Raji (cell line): ENCODE data around the gene EHD4.

Source experiments
- POLR2A ChIP-seq: IDR thresholded peaks from 2 replicates; pipeline ENCODE4 v1.6.1; 2011; ENCODE audit warnings: low read depth, low read length, control low read depth; ENCODE audit not compliant: insufficient read depth

The EHD4 gene

DNA sequence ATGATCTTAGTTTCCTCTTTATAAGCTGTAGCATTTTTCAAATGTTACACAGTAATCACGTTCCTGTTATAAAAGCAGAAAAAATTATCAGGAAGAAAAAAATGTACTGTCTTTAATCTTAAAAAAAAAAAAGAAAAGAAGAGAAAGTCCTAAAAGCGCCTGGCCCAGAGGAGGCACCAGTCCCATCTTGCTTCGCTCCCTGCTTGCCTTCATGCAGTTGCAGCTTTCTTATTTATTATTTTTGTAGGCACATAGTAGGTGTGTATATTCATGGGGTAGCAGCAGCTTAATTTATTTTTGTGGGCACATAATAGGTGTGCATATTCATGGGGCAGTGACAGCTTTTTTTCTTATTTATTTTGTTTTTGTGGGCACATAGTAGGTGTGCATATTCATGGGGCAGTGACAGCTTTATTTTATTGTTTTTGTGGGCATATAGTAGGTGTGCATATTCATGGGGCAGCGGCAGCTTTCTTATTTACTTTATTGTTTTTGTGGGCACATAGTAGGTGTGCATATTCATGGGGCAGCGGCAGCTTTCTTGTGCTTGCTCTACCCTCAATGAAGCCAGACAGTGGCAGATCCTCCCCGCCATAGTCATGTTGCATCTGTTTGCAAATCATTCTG lies 5.5 kb upstream of the EHD4 start:
- TF ChIP-seq POLR2A = no peak

DNA sequence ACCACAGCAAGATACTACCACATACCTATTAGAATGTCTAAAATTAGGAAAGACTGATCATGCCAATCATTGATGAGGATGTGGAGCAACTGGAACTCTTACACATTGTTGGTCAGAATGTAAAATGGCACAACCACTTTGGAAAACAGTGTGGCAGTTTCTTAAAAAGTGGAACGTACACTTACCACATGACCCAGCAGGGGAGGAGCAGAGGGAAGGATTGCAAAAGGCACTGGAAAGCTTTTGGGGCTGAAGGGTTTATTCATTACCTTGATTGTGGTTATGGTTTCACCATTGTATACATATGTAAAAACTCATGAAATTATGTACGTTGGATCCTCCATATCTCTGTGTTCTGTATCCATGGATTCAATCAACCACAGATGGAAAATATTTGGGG lies 3.3 kb upstream of the EHD4 start:
- no peak for TF ChIP-seq POLR2A

DNA sequence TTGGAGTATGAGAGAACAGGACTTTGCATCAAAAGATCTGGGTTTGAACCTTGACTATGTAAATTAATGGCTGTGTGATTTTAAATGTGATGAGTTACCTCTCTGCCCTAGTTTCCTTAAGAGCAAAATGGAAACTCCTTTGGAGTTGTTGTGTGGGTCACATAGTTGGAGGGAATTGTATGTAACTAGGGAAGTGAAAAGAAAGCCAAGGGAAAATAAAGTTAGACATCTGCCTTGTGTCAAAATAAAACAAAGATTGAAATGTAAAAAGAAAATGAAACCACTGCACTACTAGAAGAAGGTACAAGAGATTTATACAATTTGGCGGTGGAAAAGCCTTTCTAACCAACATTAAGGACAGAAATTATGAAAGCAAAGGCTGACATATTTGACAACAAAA lies 1.7 kb upstream of the EHD4 start:
- TF ChIP-seq POLR2A = no peak

DNA sequence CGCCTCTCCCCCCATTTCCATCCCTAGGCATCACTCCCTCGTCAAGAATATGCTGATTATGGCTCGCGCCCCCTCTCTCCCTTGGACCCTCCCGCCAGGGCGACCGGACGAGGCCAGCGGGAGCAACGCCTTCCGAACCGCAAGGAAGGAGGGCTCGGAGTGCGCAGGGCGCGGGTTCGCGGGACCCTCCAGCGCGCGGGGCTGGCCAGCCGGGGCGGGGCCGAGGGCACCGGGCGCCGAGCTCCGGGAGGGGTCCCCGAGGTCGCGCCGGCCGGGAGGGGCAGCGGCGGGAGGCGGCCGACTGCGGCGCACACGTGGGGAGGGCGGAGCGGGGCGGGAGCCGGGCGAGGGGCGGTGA lies 483 bp downstream of the EHD4 start:
- no peak for TF ChIP-seq POLR2A

DNA sequence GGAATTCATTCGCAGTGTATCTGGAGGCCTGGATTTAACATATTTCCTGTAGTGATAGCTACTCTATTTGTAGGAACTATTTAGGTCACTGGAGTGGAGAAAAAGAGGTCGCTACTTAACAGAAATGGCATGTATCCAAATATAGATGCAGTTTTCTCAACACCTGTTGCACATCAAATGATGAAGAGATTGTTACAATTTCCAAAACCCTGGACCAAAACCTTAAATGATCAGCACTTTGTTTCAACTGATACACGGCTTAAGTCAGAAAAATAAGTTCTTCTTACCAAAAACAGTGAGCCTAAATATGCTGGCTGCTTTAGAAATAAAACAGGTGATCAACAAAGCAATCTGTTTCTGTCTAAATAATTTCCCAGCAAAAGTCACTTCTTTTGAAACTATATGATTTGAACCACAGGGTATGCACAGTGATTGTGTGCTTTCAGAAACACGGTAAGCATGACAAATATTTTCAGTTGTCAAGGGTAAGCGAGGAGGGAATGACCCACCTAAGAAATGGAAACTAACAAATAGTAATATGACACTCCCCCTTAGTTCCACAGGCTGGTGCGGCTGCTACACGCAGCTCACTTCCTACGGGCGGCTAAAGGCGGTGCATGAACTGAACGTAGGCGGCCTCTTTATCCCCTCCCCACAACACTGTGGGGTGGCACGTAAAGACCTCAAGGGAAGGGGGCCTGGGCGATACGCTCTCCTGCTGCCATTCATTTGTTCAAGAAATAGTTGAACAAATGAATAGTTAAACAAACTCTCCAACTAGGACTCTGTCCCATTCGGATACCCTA lies 1.1 kb downstream of the EHD4 start:
- TF ChIP-seq POLR2A = no peak

DNA sequence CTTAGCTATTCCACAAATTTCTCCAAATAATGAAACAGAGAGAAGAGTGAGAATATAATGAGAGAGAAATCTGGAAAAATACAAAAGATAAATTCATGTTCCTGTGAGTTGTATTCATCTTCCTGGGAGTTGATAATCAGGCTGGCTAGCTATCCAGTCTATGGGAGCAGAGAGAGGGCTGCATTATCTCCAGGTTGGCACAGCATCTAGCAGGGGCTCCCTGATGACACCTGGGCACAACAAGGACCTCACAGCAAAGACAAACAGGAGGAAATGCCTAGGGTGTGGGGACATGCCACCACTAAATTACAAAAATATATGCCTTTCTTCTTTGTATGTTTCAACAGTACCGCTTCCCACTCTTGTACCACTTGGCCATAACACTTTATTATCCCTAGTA lies 1.9 kb downstream of the EHD4 start:
- TF ChIP-seq POLR2A = no peak

DNA sequence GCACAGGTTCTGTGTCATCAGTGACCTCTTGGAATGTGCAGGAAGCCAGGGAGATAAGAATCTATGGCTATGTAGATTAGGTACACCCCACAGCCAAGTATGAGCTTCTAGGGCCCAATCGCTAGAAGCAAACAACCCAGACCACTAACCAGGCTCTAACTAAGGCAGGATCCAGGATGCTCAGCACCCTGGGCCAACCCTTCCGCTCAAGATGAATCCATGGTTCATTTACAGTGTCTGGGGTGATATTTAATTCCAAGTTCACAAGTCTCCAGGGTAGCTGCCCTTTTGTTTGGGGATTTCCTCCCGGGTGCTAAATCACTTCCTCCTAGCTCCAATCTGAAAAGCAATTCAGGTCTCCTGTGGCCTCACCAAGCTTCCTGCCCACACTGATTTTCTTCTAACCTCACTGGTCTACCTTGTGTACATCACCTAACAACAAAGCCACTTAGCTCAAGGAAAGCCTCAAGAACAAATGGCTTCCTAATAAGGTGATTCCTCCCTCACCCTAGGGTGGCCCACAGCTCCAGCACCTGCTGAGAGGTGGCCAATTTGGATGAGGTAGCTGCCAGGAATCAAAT lies 2.4 kb downstream of the EHD4 start:
- TF ChIP-seq POLR2A = no peak

DNA sequence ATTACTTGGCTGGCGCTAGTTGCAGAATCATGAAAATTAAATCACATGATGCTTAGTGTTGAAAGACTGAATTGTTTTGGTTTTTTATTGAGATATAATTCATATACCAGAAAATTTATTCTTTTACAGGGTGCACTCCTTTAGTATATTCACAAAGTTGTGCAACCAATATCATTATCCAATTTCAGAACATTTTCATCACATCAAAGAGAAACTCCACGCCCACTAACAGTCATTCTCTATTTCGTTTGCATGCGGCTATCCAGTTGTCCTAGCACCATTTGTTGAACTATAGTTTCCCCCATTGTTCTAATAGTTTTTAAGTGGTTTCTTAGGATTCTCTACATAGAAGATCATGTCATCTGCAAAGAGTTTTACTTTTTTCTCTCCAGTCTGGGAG lies 3.7 kb downstream of the EHD4 start:
- TF ChIP-seq POLR2A = no peak

DNA sequence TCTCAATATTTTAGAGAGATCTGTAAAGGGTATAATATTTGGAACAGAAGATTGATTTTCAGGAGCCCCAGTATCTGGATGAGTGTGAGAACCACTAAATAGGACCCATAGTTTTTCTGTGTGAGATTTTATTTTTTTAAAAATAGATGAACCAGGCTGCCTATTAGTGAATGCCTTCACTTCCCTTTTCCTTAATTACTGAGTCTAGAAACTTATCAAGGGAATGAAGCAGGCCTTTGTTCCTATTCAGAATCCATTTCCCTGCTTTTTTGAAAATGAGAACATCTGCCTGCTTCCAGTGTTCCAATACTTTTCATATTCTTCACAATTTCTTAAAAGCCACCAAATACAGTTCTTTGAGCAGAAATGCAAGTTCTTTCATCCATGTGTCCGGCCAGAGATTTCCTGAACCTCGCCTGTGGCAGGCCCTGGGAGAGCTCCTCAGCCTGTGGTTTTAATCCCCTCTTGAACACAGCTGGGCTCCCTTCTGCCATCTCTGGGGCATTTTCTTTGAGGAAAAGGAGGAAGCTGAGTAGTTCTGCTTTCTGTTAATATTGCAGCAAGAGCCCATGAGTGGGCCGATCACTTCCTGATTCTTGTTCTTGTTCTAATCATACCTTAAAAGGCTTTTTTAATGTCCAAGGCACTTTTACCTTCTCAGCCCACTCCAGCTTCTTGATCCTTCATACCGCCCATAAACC lies 4.7 kb downstream of the EHD4 start:
- TF ChIP-seq POLR2A = no peak

DNA sequence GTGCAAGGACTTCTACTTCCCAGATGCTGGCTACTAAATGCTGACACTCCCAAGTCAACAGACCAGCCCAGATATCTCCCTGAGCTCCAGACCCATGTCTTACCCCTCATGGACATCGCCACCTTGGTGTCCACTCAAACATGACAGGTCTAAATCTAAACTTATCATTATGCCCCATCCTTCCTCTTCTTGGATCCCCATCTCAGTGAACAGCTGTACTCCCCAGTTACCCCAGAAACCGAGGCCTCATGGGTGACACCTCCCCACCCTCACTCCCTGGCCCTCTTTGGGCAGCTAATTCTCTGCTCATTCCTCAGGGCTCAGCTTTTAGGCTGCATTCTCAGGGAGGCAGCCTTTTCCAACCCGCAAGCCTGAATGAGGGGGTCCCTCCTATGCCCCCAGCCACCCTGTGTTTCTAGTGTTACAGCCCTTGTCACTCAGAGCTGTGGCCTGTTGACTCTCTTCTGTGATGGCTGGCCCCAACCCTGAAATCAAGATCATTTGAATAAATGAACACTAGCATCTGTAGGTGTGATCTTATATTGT lies 5.4 kb downstream of the EHD4 start:
- TF ChIP-seq POLR2A = no peak

DNA sequence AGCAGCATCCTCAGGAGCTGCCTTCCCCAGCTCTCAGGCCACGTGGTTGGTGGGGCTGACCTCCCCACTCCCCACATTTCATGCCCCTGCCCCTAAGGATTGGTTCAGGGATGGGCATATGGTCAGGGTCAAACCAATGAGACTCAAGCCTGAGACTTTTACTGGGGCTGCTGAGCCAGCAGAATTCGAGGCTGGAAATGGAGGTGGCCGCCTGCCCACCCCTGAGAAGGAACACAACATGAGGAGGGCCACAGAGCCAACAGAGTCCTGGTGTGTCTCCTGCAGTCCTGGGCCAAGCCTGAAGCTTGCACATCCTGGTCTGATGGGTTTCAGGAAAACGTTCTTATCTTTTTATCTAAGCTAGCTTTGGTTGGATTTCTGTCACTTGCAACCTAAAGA lies 5.9 kb downstream of the EHD4 start:
- no peak for TF ChIP-seq POLR2A

DNA sequence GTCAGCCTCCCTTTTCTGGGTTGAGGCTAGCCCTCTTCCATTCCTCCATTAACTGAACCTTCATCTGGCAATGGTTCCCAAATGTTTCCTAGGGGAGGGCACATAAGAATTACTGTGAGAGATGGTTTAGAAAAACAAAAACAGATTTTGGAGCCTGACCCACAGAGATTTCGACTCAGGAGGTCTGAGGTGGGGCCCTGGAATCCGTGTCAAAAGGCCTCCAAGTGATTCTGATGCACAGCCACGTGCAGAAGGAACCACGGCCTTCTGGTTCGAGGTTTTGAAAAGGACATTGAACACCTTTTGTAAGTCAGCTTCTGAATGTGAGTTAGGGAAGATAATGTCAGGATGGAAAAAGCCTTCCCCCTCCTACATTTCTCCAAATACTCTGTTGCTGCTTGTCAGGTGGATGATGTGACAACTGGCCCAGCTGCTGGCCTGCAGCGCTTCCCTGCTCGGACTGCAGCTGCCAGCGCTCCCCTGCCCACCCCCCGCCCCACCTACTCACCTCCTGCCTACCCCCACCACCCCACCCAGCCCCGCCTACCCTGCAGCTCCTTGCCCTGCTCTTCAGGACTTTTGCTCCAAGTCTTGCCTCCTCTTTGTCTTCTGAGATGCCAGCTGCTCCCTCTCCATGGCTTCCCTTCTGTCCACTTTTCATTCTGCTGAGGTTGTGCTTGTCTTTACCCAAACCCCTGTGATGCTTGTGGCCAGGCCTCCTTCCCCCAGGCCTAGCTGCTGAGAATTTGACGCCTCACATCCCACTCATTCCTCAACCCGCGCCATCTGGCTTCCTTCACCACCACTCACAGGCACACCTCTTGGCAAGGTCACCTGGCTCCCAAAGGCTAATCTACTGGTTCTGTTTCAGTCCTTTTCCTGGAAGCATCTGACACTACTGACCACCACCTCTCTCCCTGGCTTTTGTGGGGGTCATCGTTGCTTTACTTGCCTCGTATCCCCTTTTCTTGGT lies 6.6 kb downstream of the EHD4 start:
- TF ChIP-seq POLR2A = no peak

DNA sequence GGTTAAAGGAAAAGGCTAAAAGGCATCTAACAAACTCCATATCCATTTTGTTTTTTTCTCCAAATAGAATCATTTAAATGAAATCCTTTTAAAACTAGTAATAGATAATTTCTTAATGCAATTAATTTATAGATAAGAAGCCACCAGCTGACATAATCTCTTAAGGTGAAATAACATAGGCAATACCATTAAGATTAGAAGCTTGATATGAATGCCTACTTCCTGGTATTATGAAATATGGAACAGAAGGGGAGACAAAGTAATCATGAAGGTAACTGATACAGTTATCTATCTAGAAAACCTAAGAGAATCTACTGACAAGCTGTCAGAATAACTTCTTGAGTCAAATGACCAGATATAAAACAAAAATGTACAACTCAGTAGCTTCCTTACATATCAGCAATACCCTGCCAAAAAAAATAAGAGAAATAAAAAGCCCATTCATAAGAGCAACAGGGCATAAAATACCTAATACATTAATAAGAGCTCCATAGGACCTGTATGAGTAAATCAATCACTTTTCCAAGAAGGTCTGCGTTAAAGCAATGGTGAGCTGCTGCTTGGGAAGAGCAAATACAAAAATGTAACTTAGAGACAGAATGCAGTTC lies 10.7 kb downstream of the EHD4 start:
- TF ChIP-seq POLR2A = no peak

DNA sequence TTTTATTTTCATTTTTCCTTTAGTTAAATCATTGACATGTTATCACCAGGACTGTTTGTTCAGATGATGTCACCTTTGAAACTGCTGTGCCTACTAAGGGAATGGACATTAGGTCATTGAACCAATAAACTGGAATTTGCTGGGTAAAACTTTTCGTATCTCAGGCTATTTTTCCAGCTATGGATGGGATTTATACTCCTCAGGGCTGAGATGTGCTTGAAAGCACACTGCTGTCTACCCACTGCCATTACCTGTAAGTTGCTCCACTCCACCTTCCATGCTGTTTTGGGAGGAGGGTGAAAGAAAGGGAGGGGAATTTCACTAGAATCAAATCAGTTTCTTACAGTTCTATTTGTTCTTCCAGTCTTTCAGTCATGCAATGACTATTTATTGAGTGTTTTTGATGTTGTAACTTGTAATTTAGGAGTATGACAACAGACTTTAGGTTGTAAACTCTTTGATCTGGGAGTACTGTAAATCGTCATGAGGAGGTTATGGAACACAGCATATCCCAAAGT lies 11.3 kb downstream of the EHD4 start:
- TF ChIP-seq POLR2A = no peak
